ENCODE data around the gene SYN1.
"Not testable (repeated sequence)": the region's sequence is repeated elsewhere in the genome, so short reads cannot be mapped to it uniquely, and the experiment has no call there.

The SYN1 gene

GRCh38 chrX:47619486-47620302 is at the start of gene SYN1:
TSS of gene SYN1 (minus strand) at chrX:47619857. CDS start at chrX:47619728, 129 bp downstream.
- DNase-seq (ENCODE audit: low spot score), result peak; percentile 88

- DNase-seq (ENCODE audit: low spot score), result not testable (repeated sequence)
These were observed 46.1 kb upstream of the SYN1 start for GRCh38 chrX:47665797-47666196.

- DNase-seq (ENCODE audit: low spot score), result no peak
These were observed 45.1 kb upstream of the SYN1 start for GRCh38 chrX:47664737-47665136.

- DNase-seq (ENCODE audit: low spot score), result no peak
These were observed 42.5 kb upstream of the SYN1 start for GRCh38 chrX:47662144-47662657.

GRCh38 chrX:47661539-47661938 is 41.9 kb upstream of the SYN1 start:
- DNase-seq (ENCODE audit: low spot score), result no peak

GRCh38 chrX:47659421-47659726 is 39.7 kb upstream of the SYN1 start:
- no peak for DNase-seq (ENCODE audit: low spot score)

GRCh38 chrX:47658684-47659420 is 39.2 kb upstream of the SYN1 start, which contains the start of gene UXT:
TSS of gene UXT (minus strand) at chrX:47659180. CDS start at chrX:47658927, 253 bp downstream.
- peak; percentile 92 for DNase-seq (ENCODE audit: low spot score)

GRCh38 chrX:47658301-47658683 is 38.6 kb upstream of the SYN1 start:
- DNase-seq (ENCODE audit: low spot score), result no peak

GRCh38 chrX:47651043-47651905 is 31.6 kb upstream of the SYN1 start:
- DNase-seq (ENCODE audit: low spot score), result no peak

GRCh38 chrX:47650164-47651042 is 30.7 kb upstream of the SYN1 start, which contains the start of gene ELK1:
TSS of gene ELK1 (minus strand) at chrX:47650563. CDS start at chrX:47641441, 9,122 bp downstream.
- peak; percentile 96 for DNase-seq (ENCODE audit: low spot score)

- no peak for DNase-seq (ENCODE audit: low spot score)
These were observed 30.1 kb upstream of the SYN1 start for GRCh38 chrX:47649781-47650163.

- DNase-seq (ENCODE audit: low spot score), result no peak
These were observed 29.6 kb upstream of the SYN1 start for GRCh38 chrX:47649271-47649670.

- no peak for DNase-seq (ENCODE audit: low spot score)
These were observed 28.7 kb upstream of the SYN1 start for GRCh38 chrX:47648376-47648775.

GRCh38 chrX:47646636-47647035 is 27.0 kb upstream of the SYN1 start:
- DNase-seq (ENCODE audit: low spot score), result no peak

GRCh38 chrX:47645530-47645929 is 25.9 kb upstream of the SYN1 start:
- DNase-seq (ENCODE audit: low spot score), result no peak

GRCh38 chrX:47644557-47645091 is 25.0 kb upstream of the SYN1 start:
- no peak for DNase-seq (ENCODE audit: low spot score)

- no peak for DNase-seq (ENCODE audit: low spot score)
These were observed 24.3 kb upstream of the SYN1 start for GRCh38 chrX:47643926-47644325.

- no peak for DNase-seq (ENCODE audit: low spot score)
These were observed 19.2 kb upstream of the SYN1 start for GRCh38 chrX:47638816-47639215.

GRCh38 chrX:47637546-47638195 is 18.0 kb upstream of the SYN1 start:
- DNase-seq (ENCODE audit: low spot score), result peak; percentile 79

- DNase-seq (ENCODE audit: low spot score), result no peak
These were observed 15.4 kb upstream of the SYN1 start for GRCh38 chrX:47634871-47635575.

All from ecto neural progenitor cell (in vitro differentiated cells).